ENCODE data around the gene AVEN. TPM values are rescaled to one million over a fixed set of nuclear protein-coding genes. Genes with fewer than 3 reads are reported as not detected.

Gene AVEN
- total and polyA plus RNA-seq, 4 donors = 18.1 to 58.7 (median 27.0) TPM

DNA sequence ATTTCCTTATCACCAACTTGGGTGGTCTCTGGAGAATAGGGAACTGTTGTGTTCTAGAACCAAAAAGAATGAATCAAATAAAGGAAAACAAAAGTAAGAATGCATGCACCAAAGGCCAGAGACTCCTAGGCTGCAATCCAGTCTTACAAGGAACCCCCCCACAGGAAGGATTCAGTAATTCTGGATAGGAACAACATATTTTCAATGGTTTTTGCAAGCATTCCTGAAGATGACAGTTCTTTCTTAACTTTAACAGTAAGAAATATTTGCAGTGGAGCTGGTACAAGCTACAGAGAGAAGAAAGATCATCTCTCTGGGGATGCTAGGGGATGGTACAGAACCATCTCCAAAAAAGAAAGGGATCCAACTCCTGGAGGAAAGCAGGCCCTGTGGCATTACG lies 186.9 kb downstream of the AVEN start:
- H3K9me3 ChIP-seq (ENCODE audit: control insufficient read depth, low read length) = no peaks in the 10 kb centered on the region
- H3K4me1 ChIP-seq (ENCODE audit: control insufficient read depth in 1 of 2, insufficient read depth in 2 of 2, low read length in 2 of 2) = no peaks in the 10 kb centered on the region
- no peaks in the 10 kb centered on the region for H3K36me3 ChIP-seq (ENCODE audit: control insufficient read depth in 1 of 2, insufficient read depth in 2 of 2, low read length in 1 of 2)
- no peak for DNase-seq
- intact Hi-C loops (cut with DNase I) = no loop called here
- H3K4me3 ChIP-seq (ENCODE audit: low read length in 2 of 2) = no peak overlapping the region
- no peak for ATAC-seq (ENCODE audit: low FRiP score)
- 20 to 24% methylated on average over 1 of the region's 1 CpG for WGBS, 2 donors
- H3K27me3 ChIP-seq (ENCODE audit: control insufficient read depth in 1 of 2, insufficient read depth in 2 of 2, low read length in 1 of 2) = no peaks in the 10 kb centered on the region
- H3K27ac ChIP-seq (ENCODE audit: low read depth in 1 of 2, low read length in 2 of 2) = peak overlapping the region in 1 of 2 donors; percentile 12

DNA sequence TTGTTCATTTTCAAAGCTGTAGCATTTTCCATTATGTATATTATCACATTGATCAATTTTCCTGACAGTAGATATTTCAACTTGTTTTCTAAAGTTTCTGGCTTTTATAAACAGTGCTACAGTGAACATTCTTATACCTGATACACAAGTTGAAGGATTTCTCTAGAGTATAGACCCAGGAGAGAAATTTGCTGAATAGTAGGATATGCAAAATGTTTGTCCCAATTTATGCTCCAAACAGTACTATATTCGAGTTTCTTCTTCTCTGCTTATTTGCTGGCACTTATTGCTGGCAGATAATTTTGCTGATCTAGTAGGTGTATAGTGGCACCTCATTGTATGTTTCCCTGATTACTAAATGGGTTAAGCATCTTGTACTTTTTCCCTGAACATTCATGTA lies 187.9 kb downstream of the AVEN start:
- no peaks in the 10 kb centered on the region for H3K27me3 ChIP-seq (ENCODE audit: control insufficient read depth in 1 of 2, insufficient read depth in 2 of 2, low read length in 1 of 2)
- H3K4me1 ChIP-seq (ENCODE audit: control insufficient read depth in 1 of 2, insufficient read depth in 2 of 2, low read length in 2 of 2) = no peaks in the 10 kb centered on the region
- H3K27ac ChIP-seq (ENCODE audit: low read depth in 1 of 2, low read length in 2 of 2) = no peak overlapping the region
- no peak overlapping the region for H3K4me3 ChIP-seq (ENCODE audit: low read length in 2 of 2)
- 84 to 91% methylated on average over 1 of the region's 1 CpG for WGBS, 2 donors
- no peak for DNase-seq
- intact Hi-C loops (cut with DNase I) = no loop called here
- H3K9me3 ChIP-seq (ENCODE audit: control insufficient read depth, low read length) = no peaks in the 10 kb centered on the region
- ATAC-seq (ENCODE audit: low FRiP score) = no peak
- no peaks in the 10 kb centered on the region for H3K36me3 ChIP-seq (ENCODE audit: control insufficient read depth in 1 of 2, insufficient read depth in 2 of 2, low read length in 1 of 2)

DNA sequence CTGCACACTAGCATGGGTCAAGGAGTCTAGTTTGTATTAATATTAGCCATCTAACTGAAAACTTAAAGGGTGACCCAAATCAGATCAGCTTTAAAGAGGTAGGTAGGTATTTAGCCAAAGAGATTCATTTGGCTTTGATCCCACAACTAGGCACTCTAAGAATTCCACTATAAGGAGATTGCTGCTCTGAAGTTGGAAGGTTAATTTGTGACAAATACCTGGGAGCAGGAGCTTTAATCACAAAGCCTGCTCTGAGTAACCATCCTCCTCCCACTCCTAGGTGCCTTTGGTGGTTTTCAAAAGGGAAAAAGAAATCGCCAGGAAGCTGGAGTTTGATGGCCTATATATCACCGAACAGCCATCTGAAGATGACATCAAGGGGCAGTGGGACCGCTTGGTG lies 191.0 kb downstream of the AVEN start:
- WGBS, 2 donors = 86 to 94% methylated on average over 3 of the region's 3 CpGs
- intact Hi-C loops (cut with DNase I) = no loop called here

DNA sequence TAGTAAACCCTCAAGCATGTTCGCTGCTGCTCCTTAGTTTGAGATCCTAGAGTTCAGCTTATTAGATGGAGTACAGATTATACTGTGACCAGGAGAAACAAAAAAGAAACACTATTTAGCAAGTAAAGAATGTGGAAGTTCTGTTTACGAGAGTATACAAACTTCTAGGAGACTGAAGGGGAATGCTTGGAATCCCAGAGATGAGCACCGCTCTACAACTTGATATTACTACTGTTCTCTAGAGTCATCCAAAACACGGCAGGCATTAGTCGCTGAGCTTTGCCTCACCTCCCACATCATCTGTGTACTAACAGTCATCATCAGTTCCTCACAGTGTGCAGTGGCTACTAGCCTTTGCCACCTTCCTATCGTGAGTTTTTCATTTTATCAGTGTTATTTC lies 192.1 kb downstream of the AVEN start:
- no peaks in the 10 kb centered on the region for H3K36me3 ChIP-seq (ENCODE audit: control insufficient read depth in 1 of 2, insufficient read depth in 2 of 2, low read length in 1 of 2)
- ATAC-seq (ENCODE audit: low FRiP score) = no peak
- no peaks in the 10 kb centered on the region for H3K27me3 ChIP-seq (ENCODE audit: control insufficient read depth in 1 of 2, insufficient read depth in 2 of 2, low read length in 1 of 2)
- DNase-seq = no peak
- 87 to 88% methylated on average over 6 of the region's 6 CpGs for WGBS, 2 donors
- H3K4me3 ChIP-seq (ENCODE audit: low read length in 2 of 2) = no peak overlapping the region
- no peaks in the 10 kb centered on the region for H3K9me3 ChIP-seq (ENCODE audit: control insufficient read depth, low read length)
- no peaks in the 10 kb centered on the region for H3K4me1 ChIP-seq (ENCODE audit: control insufficient read depth in 1 of 2, insufficient read depth in 2 of 2, low read length in 2 of 2)
- intact Hi-C loops (cut with DNase I) = no loop called here
- no peak overlapping the region for H3K27ac ChIP-seq (ENCODE audit: low read depth in 1 of 2, low read length in 2 of 2)

More for the DNA sequence above, 191.0 kb downstream of the AVEN start:
- Histone ChIP-seq H3K36me3 (ENCODE audit: control insufficient read depth in 1 of 2, insufficient read depth in 2 of 2, low read length in 1 of 2) (no peaks in the 10 kb centered on the region), H3K9me3 (ENCODE audit: control insufficient read depth, low read length) (no peaks in the 10 kb centered on the region), H3K4me1 (ENCODE audit: control insufficient read depth in 1 of 2, insufficient read depth in 2 of 2, low read length in 2 of 2) (no peaks in the 10 kb centered on the region), H3K27ac (ENCODE audit: low read depth in 1 of 2, low read length in 2 of 2) (no peak overlapping the region), H3K27me3 (ENCODE audit: control insufficient read depth in 1 of 2, insufficient read depth in 2 of 2, low read length in 1 of 2) (no peaks in the 10 kb centered on the region), H3K4me3 (ENCODE audit: low read length in 2 of 2) (no peak overlapping the region)
- DNase-seq = no peak
- ATAC-seq (ENCODE audit: low FRiP score) = no peak

DNA sequence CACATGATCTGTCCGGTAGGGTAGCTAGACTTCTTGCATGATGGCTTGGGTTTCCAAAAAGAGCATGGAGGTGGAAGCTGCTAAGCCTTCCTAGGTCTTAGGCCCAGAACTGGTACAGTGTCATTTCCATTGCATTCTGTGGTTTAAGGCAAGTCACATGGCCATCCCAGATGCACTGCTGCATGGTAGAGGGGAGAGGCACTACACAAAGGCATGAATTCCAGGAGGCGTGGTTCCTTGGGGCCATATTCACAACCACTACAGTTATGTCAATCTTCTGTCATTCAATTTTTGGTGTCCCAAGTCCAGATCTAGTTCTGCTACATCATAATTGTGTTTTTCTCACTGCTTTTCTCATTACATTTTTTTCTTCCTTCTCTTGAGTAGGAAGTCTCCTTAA lies 192.9 kb downstream of the AVEN start:
- Histone ChIP-seq H3K27me3 (ENCODE audit: control insufficient read depth in 1 of 2, insufficient read depth in 2 of 2, low read length in 1 of 2) (no peaks in the 10 kb centered on the region), H3K9me3 (ENCODE audit: control insufficient read depth, low read length) (no peaks in the 10 kb centered on the region), H3K4me1 (ENCODE audit: control insufficient read depth in 1 of 2, insufficient read depth in 2 of 2, low read length in 2 of 2) (no peaks in the 10 kb centered on the region), H3K36me3 (ENCODE audit: control insufficient read depth in 1 of 2, insufficient read depth in 2 of 2, low read length in 1 of 2) (no peaks in the 10 kb centered on the region), H3K27ac (ENCODE audit: low read depth in 1 of 2, low read length in 2 of 2) (no peak overlapping the region), H3K4me3 (ENCODE audit: low read length in 2 of 2) (no peak overlapping the region)
- ATAC-seq (ENCODE audit: low FRiP score) (no peak), DNase-seq (no peak)
- WGBS, 2 donors = 96 to 98% methylated on average over 2 of the region's 2 CpGs
- intact Hi-C loops (cut with DNase I) = no loop called here

DNA sequence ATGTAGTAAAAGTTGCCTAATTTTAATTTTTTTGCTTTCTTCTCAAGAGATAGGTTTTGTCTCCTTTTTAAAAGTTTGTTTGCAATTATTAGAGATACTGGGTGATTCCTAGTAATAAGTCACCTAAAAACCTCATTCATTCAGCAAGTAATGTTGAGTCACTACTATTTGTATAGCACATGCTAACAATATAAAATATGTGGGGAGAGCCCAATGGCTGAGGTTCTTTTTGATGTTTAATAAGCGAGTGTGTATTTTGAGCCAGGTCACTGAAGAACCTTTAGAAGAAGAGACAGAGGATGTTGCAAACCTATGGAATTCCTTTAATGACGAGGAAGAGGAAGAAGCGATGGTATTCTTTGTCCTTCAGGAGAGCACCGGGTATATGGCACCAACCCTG lies 194.4 kb downstream of the AVEN start:
- DNase-seq (no peak), ATAC-seq (ENCODE audit: low FRiP score) (no peak)
- no peaks in the 10 kb centered on the region for H3K36me3 ChIP-seq (ENCODE audit: control insufficient read depth in 1 of 2, insufficient read depth in 2 of 2, low read length in 1 of 2)
- no peak overlapping the region for H3K4me3 ChIP-seq (ENCODE audit: low read length in 2 of 2)
- intact Hi-C loops (cut with DNase I) = no loop called here
- no peaks in the 10 kb centered on the region for H3K9me3 ChIP-seq (ENCODE audit: control insufficient read depth, low read length)
- no peaks in the 10 kb centered on the region for H3K27me3 ChIP-seq (ENCODE audit: control insufficient read depth in 1 of 2, insufficient read depth in 2 of 2, low read length in 1 of 2)
- no peak overlapping the region for H3K27ac ChIP-seq (ENCODE audit: low read depth in 1 of 2, low read length in 2 of 2)
- 94 to 96% methylated on average over 4 of the region's 4 CpGs for WGBS, 2 donors
- H3K4me1 ChIP-seq (ENCODE audit: control insufficient read depth in 1 of 2, insufficient read depth in 2 of 2, low read length in 2 of 2) = no peaks in the 10 kb centered on the region

DNA sequence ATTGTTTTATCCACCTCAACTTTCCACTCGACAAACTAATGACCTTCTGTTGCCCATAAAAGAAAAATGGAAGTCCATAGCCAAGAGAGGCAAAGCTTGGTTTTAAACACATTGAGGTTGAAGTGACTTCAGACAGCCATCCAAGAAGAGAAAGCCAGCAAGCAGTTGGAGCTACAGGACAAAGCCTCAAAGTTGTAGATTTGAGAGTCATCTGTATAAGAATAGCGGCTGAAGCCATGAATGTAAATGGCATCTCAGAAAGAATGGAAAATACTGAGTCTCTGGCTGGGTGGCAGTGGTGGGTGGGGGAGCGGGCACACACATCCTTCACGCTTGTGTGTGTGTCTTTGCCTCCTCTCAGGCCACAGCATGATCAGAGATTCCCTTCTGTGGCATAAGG lies 194.8 kb downstream of the AVEN start:
- no peak overlapping the region for H3K27ac ChIP-seq (ENCODE audit: low read depth in 1 of 2, low read length in 2 of 2)
- H3K9me3 ChIP-seq (ENCODE audit: control insufficient read depth, low read length) = no peaks in the 10 kb centered on the region
- H3K4me1 ChIP-seq (ENCODE audit: control insufficient read depth in 1 of 2, insufficient read depth in 2 of 2, low read length in 2 of 2) = no peaks in the 10 kb centered on the region
- DNase-seq (no peak), ATAC-seq (ENCODE audit: low FRiP score) (no peak)
- no peak overlapping the region for H3K4me3 ChIP-seq (ENCODE audit: low read length in 2 of 2)
- intact Hi-C loops (cut with DNase I) = no loop called here
- no peaks in the 10 kb centered on the region for H3K36me3 ChIP-seq (ENCODE audit: control insufficient read depth in 1 of 2, insufficient read depth in 2 of 2, low read length in 1 of 2)
- 86 to 89% methylated on average over 4 of the region's 4 CpGs for WGBS, 2 donors
- H3K27me3 ChIP-seq (ENCODE audit: control insufficient read depth in 1 of 2, insufficient read depth in 2 of 2, low read length in 1 of 2) = no peaks in the 10 kb centered on the region

DNA sequence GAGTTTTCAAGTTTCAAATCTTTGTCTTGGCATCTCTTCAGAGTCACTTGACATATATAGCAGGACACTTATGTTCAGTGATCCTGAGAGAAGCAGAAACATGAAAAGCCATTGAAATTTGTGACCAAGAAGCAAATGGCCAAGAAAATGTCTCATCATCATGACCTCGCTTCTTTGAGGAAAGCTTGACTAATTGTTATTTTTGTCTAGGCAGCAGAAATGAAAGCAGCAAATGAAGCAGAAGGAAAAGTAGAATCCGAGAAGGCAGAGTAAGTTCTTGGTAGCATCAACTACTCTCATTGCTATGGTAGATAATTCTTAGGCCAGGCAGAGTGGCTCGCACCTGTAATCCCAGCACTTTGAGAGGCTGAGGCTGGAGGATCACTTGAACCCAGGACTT lies 198.4 kb downstream of the AVEN start:
- H3K4me3 ChIP-seq (ENCODE audit: low read length in 2 of 2) = no peak overlapping the region
- H3K27me3 ChIP-seq (ENCODE audit: control insufficient read depth in 1 of 2, insufficient read depth in 2 of 2, low read length in 1 of 2) = no peaks in the 10 kb centered on the region
- 87 to 93% methylated on average over 3 of the region's 3 CpGs for WGBS, 2 donors
- no peaks in the 10 kb centered on the region for H3K9me3 ChIP-seq (ENCODE audit: control insufficient read depth, low read length)
- no peaks in the 10 kb centered on the region for H3K4me1 ChIP-seq (ENCODE audit: control insufficient read depth in 1 of 2, insufficient read depth in 2 of 2, low read length in 2 of 2)
- no peak for DNase-seq
- intact Hi-C loops (cut with DNase I) = no loop called here
- ATAC-seq (ENCODE audit: low FRiP score) = no peak
- no peak overlapping the region for H3K27ac ChIP-seq (ENCODE audit: low read depth in 1 of 2, low read length in 2 of 2)
- H3K36me3 ChIP-seq (ENCODE audit: control insufficient read depth in 1 of 2, insufficient read depth in 2 of 2, low read length in 1 of 2) = peaks cover 0 to 4% of the 10 kb centered on the region in 2 donors

DNA sequence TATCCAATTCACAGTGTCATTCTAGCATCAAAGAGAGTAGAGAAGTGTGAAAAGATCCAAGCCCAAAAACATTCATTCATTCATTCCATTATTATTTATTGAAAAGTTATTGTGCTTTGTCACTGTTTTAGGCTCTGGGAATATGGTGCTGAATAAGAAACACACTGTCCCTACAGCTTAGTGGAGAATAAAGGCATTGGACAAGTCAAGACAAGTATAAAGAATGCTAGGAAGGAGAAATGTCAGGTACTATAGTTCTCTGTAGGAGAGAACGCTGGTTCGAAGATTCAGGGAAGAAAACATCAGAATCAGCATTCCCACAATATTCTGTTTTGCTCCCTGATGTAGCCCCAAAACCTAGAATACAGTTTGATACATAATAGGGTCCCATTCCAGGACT lies 199.5 kb downstream of the AVEN start:
- no peaks in the 10 kb centered on the region for H3K9me3 ChIP-seq (ENCODE audit: control insufficient read depth, low read length)
- H3K36me3 ChIP-seq (ENCODE audit: control insufficient read depth in 1 of 2, insufficient read depth in 2 of 2, low read length in 1 of 2) = peaks cover 0 to 4% of the 10 kb centered on the region in 2 donors
- H3K27me3 ChIP-seq (ENCODE audit: control insufficient read depth in 1 of 2, insufficient read depth in 2 of 2, low read length in 1 of 2) = no peaks in the 10 kb centered on the region
- DNase-seq (no peak), ATAC-seq (ENCODE audit: low FRiP score) (no peak)
- H3K4me1 ChIP-seq (ENCODE audit: control insufficient read depth in 1 of 2, insufficient read depth in 2 of 2, low read length in 2 of 2) = no peaks in the 10 kb centered on the region
- intact Hi-C loops (cut with DNase I) = no loop called here
- no peak overlapping the region for H3K27ac ChIP-seq (ENCODE audit: low read depth in 1 of 2, low read length in 2 of 2)
- H3K4me3 ChIP-seq (ENCODE audit: low read length in 2 of 2) = no peak overlapping the region
- WGBS, 2 donors = 95 to 96% methylated on average over 2 of the region's 2 CpGs
